Midbrain (tissue), 1 donor: ENCODE measurements around the gene CDH16.
"Not testable (repeated sequence)": the region's sequence is repeated elsewhere in the genome, so short reads cannot be mapped to it uniquely, and the experiment has no call there.

Experiments used
- DNase-seq: peaks from one replicate; lab custom pipeline; 2025; lab: John Stamatoyannopoulos, UW

CDH16 gene

GRCh38 chr16:66908762-66909559 lies 9.7 kb downstream of the CDH16 start:
- DNase-seq, result no peak

GRCh38 chr16:66908116-66908515 lies 10.6 kb downstream of the CDH16 start:
- DNase-seq, result no peak

- DNase-seq, result no peak
Measured at GRCh38 chr16:66906916-66907836, 11.5 kb downstream of the CDH16 start.

- no peak for DNase-seq
Measured at GRCh38 chr16:66905633-66906539, 12.8 kb downstream of the CDH16 start.

GRCh38 chr16:66904846-66905632 lies 13.6 kb downstream of the CDH16 start:
- DNase-seq, result no peak

- no peak for DNase-seq
Measured at GRCh38 chr16:66904428-66904845, 14.2 kb downstream of the CDH16 start.

- no peak for DNase-seq
Measured at GRCh38 chr16:66903544-66904427, 14.9 kb downstream of the CDH16 start.

- DNase-seq, result no peak
Measured at GRCh38 chr16:66902648-66903543, 15.8 kb downstream of the CDH16 start.

GRCh38 chr16:66901626-66902025 lies 17.1 kb downstream of the CDH16 start:
- DNase-seq, result no peak

- peak; percentile 30 for DNase-seq
Measured at GRCh38 chr16:66900721-66901441, 17.8 kb downstream of the CDH16 start.

- no peak for DNase-seq
Measured at GRCh38 chr16:66899945-66900710, 18.6 kb downstream of the CDH16 start.

- no peak for DNase-seq
Measured at GRCh38 chr16:66899310-66899944, 19.3 kb downstream of the CDH16 start.

- no peak for DNase-seq
Measured at GRCh38 chr16:66898933-66899309, 19.8 kb downstream of the CDH16 start.

- DNase-seq, result no peak
Measured at GRCh38 chr16:66898207-66898606, 20.5 kb downstream of the CDH16 start.

GRCh38 chr16:66896682-66897081 lies 22.0 kb downstream of the CDH16 start:
- not testable (repeated sequence) for DNase-seq

GRCh38 chr16:66895999-66896398 lies 22.7 kb downstream of the CDH16 start:
- no peak for DNase-seq

GRCh38 chr16:66895689-66895979 lies 23.1 kb downstream of the CDH16 start:
- no peak for DNase-seq
